IPS-NIHi11 (cell line): ENCODE results near the gene SNX32.
A peak's percentile ranks its signal among the peaks of the same experiment; 100 is the strongest.

Experiments used
- DNase-seq: peaks from one replicate; pipeline ENCODE4 v3.0.0; 2012; ENCODE audit warnings: mixed read lengths, low spot score

Gene SNX32

GRCh38 chr11:65868076-65868667, 34.4 kb downstream of the SNX32 start:
- peak; percentile 63 for DNase-seq

DNA sequence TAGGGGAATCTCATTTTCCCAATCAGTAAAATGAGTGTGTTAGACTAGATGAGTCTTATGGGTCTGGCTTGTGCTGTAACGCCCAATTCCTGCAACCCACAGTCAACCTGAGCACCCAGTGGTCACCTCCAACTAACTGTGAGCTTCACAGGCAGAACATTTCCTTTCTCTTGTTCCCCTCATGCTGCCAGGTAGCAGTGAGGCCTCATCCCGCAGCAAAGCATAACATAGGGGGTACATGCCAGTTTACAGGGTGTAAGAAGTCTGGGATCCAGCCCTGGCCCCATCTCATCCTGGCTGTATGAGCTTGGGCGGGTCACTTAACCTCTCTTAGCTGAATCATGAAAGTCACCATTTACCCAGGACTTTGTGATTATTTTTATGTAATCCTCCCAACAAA, 35.1 kb downstream of the SNX32 start:
- no peak for DNase-seq

DNA sequence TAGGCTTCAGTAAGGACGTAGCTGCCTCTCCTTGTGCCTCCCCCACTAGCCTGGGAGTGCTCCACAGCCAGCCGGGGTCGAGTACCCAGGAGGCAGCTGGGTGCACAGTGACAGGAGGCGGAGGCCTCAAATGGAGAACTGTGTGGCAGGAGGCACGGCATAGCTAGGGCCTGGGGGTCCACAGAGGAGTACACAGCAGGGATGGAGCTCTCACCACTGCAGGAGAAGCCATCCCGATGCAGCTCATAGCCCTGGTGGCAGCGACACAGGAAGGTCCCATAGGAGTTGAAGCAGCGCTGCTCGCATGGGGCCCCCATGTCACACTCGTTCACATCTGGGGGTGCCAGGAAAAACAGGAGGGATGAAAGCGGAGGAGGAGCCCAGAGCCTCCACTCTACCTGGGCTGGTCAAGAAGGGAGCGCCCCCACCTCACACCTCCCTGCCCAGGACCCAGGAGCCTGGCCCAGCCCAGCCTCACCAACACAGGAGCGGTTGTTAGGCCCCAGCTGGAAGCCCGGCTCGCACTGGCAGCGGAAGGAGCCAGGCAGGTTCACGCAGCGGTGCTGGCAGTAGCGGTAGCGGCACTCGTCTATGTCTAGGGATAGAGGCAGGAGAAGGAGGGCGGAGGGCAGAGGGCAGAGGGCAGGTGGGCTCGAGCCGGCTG, 36.0 kb downstream of the SNX32 start:
- DNase-seq: no peak

DNA sequence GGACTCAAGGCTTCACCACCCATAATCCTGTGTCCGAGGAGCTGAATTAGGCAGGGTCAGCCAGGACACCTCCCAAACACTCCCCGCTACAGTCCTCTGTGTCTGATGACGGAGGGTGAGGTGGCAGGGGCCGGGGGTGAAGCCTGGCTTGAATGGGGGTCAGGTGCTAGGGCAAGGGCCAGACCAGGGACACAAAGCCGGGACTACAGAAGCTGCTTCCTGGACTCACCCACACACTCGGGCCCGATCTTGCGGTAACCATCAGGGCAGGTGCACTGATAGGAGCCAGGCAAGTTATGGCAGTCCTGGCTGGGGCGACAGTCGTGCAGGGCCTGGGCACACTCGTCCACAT, 36.5 kb downstream of the SNX32 start:
- DNase-seq: no peak

- no peak for DNase-seq
Observed at GRCh38 chr11:65870706-65871681, 37.2 kb downstream of the SNX32 start.

DNA sequence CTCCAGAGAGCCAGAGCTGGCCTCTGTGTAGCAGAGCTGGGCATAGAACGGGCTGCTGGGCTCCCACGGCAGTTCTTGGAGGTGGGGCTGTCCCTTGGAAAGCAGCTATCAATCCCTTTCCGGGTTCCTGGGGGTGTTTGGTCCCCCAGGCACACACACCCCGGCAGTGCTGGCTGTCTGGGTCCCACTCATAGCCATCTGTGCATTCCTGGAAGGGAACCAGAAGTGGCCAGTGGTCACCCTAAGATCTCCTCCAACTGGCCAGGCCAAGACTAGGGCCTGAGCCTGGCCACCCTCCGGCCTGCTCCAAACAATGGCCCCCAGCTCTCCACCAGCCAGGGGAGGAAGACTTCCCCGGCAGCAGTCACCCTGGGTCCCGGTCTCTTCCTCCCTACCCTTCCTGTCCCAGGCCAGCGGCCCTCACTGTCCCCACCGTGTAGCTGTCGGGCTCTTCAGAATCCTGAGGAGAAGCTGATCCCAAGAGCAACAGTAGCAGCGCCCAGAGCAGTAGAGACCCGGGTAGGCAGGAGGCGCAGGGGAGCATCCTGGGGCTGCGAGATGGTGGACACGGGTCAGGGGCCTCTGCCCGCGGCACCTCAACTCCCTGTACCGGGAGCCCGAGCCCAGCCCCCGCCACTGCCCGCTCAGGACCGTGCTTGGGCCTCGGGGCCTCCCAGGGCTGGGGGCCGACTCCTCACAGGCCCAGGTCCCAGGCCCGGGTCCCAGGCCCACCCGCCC, 38.2 kb downstream of the SNX32 start:
- no peak for DNase-seq

GRCh38 chr11:65872586-65873317, 39.0 kb downstream of the SNX32 start, which contains the start of gene EFEMP2:
TSS of gene EFEMP2 (minus strand) at chr11:65872800. CDS start at chr11:65872354, 446 bp downstream.
- peak; percentile 65 for DNase-seq

GRCh38 chr11:65873318-65874156, 39.8 kb downstream of the SNX32 start:
- peak; percentile 95 for DNase-seq

GRCh38 chr11:65879617-65880016, 45.9 kb downstream of the SNX32 start, which contains the start of gene CTSW:
TSS of gene CTSW (plus strand) at chr11:65879837. CDS start at chr11:65879855, 18 bp downstream.
- no peak for DNase-seq

GRCh38 chr11:65880027-65880426, 46.3 kb downstream of the SNX32 start:
- no peak for DNase-seq

- DNase-seq: no peak
Observed at GRCh38 chr11:65880844-65881421, 47.2 kb downstream of the SNX32 start.

DNA sequence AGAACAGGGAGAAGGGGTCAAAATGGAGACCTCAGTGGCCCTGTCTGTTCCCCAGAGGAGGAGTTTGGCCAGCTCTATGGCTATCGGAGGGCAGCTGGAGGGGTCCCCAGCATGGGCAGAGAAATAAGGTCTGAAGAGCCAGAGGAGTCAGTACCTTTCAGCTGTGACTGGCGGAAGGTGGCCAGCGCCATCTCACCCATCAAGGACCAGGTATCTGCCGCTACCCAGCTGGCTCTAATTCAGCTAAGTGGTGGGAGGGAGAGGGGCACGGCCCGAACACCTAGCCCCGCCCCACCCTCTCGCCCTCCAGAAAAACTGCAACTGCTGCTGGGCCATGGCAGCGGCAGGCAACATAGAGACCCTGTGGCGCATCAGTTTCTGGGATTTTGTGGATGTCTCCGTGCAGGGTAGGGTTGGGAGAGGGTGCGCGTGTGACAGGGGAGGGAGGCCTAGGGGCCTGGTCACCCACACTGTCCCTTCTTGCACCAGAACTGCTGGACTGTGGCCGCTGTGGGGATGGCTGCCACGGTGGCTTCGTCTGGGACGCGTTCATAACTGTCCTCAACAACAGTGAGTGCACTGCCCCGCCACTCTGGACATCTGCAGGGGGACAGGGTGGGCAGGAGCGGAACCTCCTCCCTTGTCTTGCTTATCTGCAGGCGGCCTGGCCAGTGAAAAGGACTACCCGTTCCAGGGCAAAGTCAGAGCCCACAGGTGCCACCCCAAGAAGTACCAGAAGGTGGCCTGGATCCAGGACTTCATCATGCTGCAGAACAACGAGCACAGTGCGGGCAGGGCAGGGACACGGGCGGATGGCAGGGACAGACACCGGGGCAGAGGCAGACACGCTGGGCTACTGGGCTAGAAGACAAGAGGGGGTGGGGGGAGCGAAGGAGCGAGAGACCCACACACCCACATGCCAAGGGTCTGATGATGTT, 48.6 kb downstream of the SNX32 start:
- DNase-seq: no peak

- no peak for DNase-seq
Observed at GRCh38 chr11:65883058-65883761, 49.4 kb downstream of the SNX32 start.

- DNase-seq: no peak
Observed at GRCh38 chr11:65883786-65884715, 50.3 kb downstream of the SNX32 start.

GRCh38 chr11:65884716-65885092, 50.9 kb downstream of the SNX32 start:
- peak; percentile 89 for DNase-seq

DNA sequence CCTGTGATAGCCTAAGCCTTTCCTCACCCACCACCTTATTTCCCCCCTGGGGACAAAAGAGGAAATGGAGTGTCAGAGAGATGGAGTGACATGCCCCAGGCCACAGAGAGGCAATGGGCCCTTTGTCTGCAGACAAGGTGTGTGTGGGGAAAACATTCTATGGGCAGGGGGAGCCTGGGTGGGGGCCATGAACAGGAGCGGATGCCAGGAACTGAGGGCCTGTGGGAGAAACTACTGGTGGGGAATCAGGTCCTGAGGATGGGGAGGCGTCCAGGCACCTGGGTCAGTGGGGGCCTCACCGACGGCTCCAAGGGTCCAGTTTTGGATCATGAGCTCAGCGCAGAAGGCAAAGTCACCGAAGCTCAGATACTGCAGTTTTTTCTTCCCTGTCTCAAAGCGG, 51.5 kb downstream of the SNX32 start:
- DNase-seq: no peak
